Measurements from ENCODE around the gene KLKB1. TPM values are rescaled to one million over a fixed set of nuclear protein-coding genes. Genes with fewer than 3 reads are reported as not detected.
"Not testable (repeated sequence)": the region's sequence is repeated elsewhere in the genome, so short reads cannot be mapped to it uniquely, and the experiment has no call there.

KLKB1 gene
- polyA plus RNA-seq, 3 donors = 0.28 to 0.89 TPM; not detected in 1

DNA sequence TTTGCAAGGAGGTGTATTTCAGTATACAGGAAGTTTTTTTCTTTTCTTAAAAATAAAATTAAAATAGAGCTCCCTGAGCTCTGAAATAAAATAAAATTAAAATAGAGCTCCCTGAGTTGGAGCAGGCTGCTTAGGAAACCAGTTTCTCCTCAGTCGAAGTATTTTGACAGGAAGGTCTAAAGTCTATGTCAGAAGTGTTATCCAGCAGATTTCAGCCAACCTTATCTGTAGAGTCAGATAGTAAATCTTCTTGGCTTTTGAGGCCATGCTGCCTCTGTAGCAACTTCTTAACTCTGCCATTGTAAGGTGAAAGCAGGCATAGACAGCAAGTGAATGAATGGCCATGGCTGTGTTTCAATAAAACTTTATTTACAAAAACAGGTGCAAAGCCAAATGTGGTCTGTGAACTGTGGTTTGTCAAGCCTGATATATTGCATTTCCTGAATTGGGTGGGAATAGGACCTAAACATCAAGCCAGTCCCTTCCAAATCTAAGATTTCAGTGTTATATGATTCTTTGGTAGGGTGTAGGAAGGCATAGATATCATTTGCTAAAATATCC, 9.5 kb upstream of the KLKB1 start:
- no peak overlapping the region for H3K27ac ChIP-seq (ENCODE audit: low read depth, low read length)
- 31 to 63% (median 56%) methylated on average over 1 of the region's 1 CpG for WGBS, 3 donors

DNA sequence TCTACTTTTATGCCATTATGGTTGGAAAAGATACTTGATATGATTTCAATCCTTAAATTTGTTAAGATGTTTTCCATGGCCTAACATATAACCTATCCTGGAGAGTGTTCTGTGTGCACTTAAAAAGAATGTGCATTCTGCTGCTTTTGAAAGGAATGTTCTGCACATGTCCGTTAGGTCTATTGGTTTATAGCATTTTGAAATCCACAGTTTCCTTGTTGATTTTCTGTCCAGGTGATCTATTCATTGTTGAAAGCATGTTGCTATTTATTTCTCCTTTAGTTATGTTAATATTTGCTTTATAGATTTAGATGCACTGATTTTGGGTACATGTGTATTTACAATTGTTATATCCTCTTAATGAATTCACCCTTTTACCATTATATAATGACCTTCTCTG, 5.7 kb upstream of the KLKB1 start:
- no peak overlapping the region for H3K27ac ChIP-seq (ENCODE audit: low read depth, low read length)
- 86 to 97% (median 90%) methylated on average over 1 of the region's 1 CpG for WGBS, 3 donors

DNA sequence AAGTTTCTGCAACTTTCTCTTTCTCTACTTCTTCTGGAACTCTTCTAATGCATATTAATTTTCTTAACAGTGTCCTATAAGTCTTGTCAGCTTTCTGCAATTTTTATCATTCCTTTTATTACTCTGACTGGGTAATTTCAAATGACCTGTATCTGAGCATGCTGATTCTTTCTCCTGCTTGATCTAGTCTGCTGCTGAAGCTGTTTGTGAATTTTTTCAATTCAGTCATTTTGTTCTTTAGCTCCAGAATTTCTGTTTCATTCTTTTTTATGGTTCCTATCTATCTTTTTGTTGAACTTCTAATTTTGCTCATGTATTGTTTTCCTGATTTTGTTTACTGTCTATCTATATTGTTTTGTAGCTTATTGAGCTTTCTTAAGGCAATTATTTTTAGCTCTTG, 1.5 kb upstream of the KLKB1 start:
- H3K27ac ChIP-seq (ENCODE audit: low read depth, low read length) = no peak overlapping the region

DNA sequence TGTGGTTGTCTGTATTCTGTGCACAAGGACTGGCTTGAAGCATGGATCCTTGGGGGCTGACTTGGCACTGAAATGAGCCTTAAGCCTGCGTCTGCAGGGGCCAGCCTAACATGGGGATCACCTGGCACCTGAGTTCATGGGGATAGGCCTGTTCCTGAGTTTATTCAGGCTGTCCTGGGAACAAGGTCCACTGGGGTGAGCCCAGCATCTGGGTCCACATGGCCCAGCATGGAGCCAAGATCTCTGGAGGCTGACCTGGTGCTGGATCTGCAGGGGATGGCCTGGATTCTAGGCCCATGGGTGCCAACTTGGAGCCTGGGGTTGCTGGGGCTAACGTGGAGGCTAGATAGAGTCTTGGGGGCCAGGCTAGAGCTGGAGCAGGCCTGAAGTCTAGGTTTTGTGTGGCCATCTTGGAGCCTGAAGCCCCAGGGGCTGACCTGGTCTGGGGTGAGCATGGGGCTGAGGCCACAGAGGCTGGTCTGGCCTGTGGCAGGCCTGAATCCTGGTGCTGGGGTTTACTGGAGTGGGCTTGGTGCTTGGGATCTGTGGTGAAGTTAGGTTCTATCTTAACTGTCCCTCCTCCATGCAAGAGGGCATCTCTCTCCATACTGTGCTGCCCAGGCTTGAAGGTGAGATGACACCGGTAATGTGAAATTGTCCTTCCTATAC, 652 bp upstream of the KLKB1 start:
- H3K27ac ChIP-seq (ENCODE audit: low read depth, low read length) = no peak overlapping the region
- WGBS, 3 donors = 92 to 96% (median 92%) methylated on average over 3 of the region's 3 CpGs

DNA sequence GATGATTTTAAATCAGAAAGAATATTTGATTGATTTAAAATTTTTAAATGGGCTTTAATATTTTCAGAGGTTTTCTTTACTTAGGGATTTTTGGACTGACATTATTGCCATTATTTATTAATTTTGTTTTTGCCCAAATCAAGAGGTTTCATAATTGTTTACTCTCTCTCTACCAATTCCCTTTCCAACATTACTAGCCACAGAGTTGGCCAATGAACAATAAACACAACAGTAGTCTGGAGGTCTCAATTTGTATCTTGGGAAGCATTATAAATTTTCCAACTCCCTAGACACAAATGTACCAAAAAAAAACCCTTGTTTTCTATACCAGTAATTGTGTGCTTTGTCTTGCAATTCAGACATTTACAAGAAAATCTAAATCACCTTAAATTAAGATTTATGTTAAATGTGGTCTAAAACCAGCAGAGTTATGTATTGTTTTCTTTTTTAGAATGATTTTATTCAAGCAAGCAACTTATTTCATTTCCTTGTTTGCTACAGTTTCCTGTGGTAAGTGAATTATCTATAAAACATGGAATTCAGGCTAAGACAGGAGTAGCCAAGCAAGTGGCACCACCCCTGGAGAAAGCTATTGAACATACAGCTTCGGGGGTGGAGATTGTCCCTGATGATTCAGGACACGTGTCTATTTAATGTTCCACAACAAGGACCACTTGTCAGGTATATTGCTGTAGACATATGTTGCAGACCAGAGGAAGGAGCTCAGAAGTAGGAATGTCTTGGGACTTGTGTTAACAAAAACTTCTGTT, 622 bp downstream of the KLKB1 start:
- 28 to 46% (median 30%) methylated on average over 2 of the region's 2 CpGs for WGBS, 3 donors
- H3K27ac ChIP-seq (ENCODE audit: low read depth, low read length) = no peak overlapping the region

DNA sequence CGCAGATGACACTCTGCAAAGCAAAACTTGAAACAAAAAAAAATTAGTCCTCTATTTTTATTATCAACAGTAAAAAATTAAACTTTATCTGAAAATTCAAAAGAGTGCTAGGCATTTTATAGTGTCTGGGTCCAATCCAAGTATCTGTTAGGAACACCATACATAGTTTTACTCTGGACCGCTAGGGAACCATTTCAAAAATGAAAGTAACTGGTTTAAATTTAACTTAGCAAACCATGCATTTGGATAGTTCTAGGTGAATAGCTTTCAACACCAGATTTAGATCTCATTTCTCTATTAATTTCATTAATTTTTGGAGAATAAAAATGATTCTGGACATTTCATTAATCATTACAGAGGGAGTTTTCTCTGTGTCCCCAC, 1.2 kb downstream of the KLKB1 start:
- no peak overlapping the region for H3K27ac ChIP-seq (ENCODE audit: low read depth, low read length)
- 56 to 72% (median 59%) methylated on average over 2 of the region's 2 CpGs for WGBS, 3 donors

DNA sequence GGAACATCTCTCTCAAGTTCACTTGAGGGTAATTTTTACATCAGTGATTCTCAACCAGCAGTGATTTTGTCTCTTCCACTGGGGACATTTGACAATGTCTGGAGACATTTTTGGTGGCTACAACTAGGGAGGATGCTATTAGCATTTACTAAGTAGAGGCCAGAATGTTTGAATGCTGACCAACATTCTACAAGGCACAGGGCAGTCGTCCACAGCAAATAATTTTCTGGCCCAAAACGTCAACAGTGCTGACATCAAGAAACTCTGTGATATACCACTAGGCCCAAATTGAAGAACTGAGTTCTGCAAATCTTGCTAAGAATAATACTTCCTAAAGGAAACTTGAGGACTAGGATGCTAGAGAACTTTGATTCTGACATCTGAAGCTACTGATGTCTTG, 7.1 kb downstream of the KLKB1 start:
- 31 to 55% (median 51%) methylated on average over 2 of the region's 2 CpGs for WGBS, 3 donors
- H3K27ac ChIP-seq (ENCODE audit: low read depth, low read length) = no peak overlapping the region

DNA sequence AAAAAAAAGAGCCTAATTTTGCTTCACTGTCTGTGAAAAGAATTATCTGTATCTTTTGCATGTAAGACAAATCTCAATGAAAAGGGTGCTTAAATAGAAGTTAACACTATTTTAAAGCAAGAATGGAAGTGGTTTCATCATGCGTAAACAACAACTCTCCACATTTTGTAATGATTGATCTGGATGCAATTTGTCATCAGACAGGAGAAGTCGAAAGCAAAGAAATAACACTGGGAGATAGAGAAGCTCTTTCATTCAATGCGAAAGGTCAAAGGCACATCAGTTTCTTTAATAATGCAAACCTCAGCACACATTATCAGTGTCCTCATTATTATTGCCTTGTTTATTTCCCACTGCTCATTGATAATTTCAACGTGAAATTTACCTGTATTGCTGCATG, 8.8 kb downstream of the KLKB1 start:
- no peak overlapping the region for H3K27ac ChIP-seq (ENCODE audit: low read depth, low read length)
- 77 to 88% (median 85%) methylated on average over 4 of the region's 4 CpGs for WGBS, 3 donors

DNA sequence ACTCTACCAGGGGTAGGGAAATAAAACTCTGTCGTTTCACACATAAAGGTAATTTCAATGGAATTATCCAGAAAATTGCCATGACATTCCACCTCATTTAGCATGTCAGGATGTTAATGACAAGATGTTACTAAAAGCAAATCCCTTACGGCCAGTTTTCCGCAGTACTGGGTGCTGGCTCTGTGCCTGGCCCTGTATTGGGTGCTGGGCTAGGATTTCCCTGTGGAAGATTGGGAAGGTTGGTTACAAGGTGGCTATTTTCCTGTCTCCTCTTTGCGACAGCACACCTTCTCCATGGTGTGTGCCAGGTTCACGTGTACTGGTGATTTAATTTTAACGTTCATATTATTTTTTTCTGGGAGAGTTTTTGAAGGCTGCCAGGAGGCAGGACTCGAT, 13.1 kb downstream of the KLKB1 start:
- 82 to 90% (median 88%) methylated on average over 7 of the region's 7 CpGs for WGBS, 3 donors
- no peak overlapping the region for H3K27ac ChIP-seq (ENCODE audit: low read depth, low read length)

DNA sequence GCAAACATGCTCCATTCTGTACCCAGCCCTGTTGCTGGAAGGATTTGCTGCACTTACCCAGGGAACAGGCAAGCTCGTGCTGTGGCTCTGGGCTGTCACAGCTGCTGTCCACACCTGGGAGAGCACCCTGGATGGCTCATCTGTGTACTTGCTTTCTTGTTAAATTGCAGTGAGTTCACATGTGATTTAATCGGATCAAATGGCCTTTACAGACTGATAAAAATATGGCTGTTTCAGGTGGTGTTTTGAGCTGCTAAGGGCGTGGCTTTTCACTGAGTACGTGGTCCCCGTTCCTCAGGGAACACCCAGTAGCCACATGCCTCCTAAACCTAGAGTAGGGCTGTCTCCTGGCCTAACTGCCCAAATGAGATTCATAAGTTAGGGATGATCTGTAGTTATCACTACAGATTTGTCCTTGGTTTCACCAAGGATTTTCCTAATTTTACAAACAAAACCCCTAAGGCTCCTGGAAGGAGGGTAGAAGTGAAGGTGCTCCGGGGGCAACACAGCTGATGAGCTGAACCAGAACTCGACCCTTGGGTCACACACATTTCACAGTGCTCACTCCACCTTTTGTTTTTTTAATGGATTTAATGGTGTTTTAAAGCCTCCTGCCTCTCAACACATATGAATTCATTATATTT, 13.7 kb downstream of the KLKB1 start:
- 78 to 82% (median 80%) methylated on average over 7 of the region's 7 CpGs for WGBS, 3 donors
- H3K27ac ChIP-seq (ENCODE audit: low read depth, low read length) = no peak overlapping the region

DNA sequence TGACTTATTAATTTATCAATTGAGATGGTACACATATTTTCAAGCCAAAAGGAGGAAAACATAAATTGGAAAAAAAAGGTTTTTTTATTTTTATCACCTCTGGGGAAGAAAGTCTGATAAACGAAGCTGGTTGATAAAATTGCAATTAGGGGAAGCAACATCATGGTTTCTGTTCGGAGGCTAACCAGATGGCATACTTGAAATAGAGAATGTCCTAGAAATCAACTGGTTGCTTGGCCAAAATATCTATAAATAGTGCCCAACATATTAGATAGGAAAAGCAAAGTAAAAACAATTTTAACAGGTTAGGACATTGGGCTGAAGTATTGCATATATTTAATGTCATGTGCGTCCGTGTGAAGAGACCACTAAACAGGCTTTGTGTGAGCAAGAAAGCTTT, 14.3 kb downstream of the KLKB1 start:
- H3K27ac ChIP-seq (ENCODE audit: low read depth, low read length) = no peak overlapping the region
- WGBS, 3 donors = 81 to 88% (median 83%) methylated on average over 4 of the region's 4 CpGs

DNA sequence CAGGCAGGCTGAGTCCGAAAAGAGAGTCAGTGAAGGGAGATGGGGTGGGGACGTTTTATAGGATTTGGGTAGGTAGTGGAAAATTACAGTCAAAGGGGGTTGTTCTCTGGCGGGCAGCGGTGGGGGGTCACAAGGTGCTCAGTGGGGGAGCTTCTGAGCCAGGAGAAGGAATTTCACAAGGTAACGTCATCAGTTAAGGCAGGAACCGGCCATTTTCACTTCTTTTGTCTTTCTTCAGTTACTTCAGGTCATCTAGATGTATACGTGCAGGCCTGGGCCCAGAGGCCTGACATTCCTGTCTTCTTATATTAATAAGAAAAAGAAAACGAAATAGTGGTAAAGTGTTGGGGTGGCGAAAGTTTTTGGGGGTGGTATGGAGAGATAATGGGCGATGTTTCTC, 14.7 kb downstream of the KLKB1 start:
- H3K27ac ChIP-seq (ENCODE audit: low read depth, low read length) = not testable (repeated sequence)
- WGBS, 3 donors = 87 to 91% (median 89%) methylated on average over 9 to 10 of the region's 10 CpGs

DNA sequence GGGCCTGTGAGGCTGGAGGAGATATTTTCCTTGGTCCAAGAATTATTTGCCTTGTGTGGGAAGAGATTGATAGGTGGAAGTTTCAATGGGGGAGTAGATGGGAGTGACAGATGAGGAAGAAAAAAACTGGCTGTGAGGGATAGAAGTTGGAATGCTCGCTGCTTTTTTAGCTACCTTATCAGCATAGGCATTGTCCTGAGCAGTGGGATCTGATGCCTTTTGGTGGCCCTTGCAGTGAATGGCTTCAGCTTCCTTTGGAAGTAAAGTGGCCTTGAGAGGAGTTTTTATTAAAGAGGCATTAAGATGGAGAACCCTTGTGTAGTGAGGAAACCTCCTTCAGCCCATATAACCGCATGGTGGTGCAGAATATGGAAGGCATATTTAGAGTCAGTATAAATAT, 16.0 kb downstream of the KLKB1 start:
- H3K27ac ChIP-seq (ENCODE audit: low read depth, low read length) = no peak overlapping the region
- 87 to 98% (median 88%) methylated on average over 2 of the region's 2 CpGs for WGBS, 3 donors

DNA sequence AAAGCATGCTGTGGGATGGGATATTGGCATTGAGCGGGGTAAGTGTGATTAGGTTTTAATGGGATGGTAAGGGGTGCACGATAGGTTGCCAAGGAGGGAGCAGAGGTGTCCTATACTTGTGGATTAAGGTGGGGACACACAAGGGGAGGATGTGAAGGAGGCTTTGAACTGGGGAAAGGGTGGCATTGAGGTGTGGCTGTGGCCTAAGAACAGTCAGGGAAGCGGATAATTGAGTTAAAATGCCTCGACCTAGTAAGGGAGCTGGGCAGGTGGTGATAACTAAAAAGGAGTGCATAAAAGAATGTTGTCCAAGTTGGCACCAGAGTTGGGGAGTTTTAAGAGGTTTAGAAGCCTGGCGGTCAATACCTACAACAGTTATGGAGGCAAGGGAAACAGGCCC, 17.5 kb downstream of the KLKB1 start:
- whole genome bisulfite sequencing, 3 donors = 78 to 95% (median 82%) methylated on average over 5 of the region's 5 CpGs

DNA sequence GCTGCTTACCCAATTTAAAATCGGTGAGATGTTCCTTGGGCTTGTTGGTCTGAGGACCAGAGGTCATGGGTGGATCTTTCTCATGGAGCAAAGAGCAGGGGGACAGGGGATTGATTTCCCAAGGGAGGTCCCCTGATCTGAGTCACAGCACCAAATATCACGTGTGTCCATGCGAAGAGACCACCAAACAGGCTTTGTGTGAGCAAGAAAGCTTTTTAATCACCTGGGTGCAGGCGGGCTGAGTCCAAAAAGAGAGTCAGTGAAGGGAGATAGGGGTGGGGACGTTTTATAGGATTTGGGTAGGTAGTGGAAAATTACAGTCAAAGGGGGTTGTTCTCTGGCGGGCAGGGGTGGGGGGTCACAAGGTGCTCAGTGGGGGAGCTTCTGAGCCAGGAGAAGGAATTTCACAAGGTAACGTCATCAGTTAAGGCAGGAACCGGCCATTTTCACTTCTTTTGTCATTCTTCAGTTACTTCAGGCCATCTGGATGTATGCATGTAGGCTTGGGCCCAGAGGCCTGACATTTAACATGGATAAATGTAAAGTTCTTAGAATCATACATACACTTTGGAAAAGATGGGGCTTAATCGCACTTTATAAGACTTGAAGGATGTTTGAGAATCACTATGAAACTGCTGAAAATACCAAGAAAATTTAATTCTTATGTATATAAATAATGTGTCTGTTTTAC, 19.9 kb downstream of the KLKB1 start:
- WGBS, 3 donors = 85 to 92% (median 92%) methylated on average over 9 of the region's 9 CpGs
- H3K27ac ChIP-seq (ENCODE audit: low read depth, low read length) = not testable (repeated sequence)

More for the DNA sequence above, 17.5 kb downstream of the KLKB1 start:
- no peak overlapping the region for H3K27ac ChIP-seq (ENCODE audit: low read depth, low read length)

DNA sequence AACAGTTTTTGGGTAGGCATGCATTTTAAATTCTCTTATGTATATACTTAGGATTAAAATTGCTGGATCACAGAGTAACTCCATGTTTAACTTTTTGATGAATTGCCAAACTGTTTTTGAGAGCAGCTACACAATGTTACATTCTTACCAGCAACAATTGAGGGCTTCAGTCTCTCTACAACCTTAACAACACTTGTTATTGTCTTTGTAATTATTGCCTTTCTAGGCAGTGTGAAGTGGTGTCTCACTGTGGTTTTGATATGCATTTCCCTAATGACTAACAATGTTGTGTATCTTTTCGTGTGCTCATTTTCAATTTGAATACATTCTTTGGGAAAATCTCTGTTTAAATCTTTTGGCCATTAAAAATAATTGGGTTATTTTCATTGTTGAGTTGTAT, 21.3 kb downstream of the KLKB1 start:
- 69 to 81% (median 75%) methylated on average over 1 of the region's 1 CpG for WGBS, 3 donors
- no peak overlapping the region for H3K27ac ChIP-seq (ENCODE audit: low read depth, low read length)

DNA sequence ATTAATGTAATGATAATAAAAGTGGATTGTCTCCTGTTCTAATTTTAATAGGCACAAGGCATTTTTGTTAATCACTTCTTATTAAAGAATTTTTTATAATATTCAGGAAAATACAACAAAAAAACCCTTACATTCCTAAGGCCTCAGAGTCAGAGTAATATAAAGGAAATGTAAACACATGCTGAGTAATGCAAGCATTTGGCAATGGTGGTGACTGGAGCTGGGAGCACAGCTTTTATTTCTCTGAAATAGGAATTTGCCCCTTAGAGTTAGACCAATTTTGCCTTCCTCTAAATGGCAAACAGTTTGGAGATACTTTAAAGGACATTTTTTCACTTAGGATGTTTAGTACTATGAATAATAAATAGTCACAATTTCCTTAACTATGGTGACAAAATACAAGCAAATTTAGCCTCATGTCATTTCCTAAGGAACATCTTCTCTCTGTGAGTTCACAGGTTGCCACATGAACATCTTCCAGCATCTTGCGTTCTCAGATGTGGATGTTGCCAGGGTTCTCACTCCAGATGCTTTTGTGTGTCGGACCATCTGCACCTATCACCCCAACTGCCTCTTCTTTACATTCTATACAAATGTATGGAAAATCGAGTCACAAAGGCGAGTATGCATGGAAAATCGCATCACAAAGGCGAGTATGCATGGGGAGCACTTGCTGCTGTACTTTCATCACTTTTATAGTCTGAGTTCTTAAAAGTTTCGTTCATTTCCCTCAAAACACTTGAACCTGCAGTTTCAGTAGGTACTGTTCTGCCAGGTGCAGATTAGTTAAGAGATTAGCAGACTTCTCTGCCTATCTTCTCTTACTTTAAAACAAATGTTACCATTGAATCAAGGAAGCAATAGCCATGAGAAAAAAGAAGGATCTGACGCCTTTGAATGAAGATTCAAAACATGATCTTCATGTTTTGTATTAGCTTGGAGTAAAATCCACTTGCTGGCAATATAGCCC, 22.8 kb downstream of the KLKB1 start:
- 64 to 70% (median 66%) methylated on average over 8 of the region's 8 CpGs for WGBS, 3 donors
- no peak overlapping the region for H3K27ac ChIP-seq (ENCODE audit: low read depth, low read length)

DNA sequence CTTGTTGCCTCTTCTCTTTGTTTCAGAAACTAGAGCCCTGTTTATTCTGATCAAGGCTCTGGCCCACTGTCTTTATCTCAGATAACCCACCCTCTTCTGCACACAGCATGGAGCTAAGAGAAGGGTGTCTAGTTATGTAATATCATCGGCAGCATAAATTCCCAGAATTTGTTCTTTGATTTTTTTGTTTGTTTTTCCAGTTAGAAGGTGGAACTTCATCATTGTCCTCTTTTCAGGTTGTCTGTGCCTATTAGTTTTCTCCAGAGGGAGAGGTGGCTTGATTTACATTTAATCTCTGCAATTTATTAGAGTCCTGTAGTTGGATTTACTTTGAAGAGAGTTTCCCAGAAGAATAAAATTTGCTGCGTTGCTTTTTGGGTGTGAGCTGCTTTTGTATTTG, 23.5 kb downstream of the KLKB1 start:
- WGBS, 3 donors = 22 to 71% (median 62%) methylated on average over 2 of the region's 2 CpGs

More for the DNA sequence above, 23.5 kb downstream of the KLKB1 start:
- H3K27ac ChIP-seq (ENCODE audit: low read depth, low read length) = no peak overlapping the region

All from adipose tissue (tissue), 3 donors.